Fibroblast of lung (primary cell): ENCODE data around the gene SPATA16.

Experiments used
- EZH2 ChIP-seq: IDR thresholded peaks from 2 replicates; pipeline ENCODE4 v1.5.1; 2012; ENCODE audit warnings: low read length, control low read depth, mild to moderate bottlenecking; ENCODE audit errors: missing control alignments
- TF ChIP-seq, protein P1 (sequence below), 2 donors: IDR thresholded peaks in 1 of 2; conservative IDR thresholded peaks in 1 of 2; 1 replicate in 1 of 2; 2 replicates in 1 of 2; pipeline ENCODE4 v1.5.1; 2011 to 2012; ENCODE audit warnings: low read length in 2 of 2, control low read depth in 1 of 2, inconsistent platforms in 1 of 2, low read depth in 1 of 2, mild to moderate bottlenecking in 1 of 2

DNA sequence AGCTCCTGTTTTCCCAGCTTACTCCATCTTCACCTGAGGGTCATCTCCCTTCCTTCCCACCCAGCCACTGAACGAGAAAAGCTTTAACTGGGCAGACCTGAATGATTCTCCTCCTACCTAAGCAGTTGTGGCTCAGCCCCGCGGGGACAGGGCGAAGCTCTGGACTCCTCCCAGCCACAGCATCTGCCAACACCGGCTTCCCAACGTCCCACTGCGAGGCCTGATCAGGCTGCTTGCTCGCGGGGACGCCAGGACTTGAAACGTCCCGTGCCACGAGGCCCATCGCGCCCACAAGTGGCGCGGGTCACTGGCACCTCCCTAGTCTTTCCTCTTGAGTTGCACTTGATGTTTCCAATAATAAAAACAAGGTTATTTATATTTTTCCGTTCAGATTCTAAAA lies at the start of gene SPATA16:
- no peak for TF ChIP-seq EZH2
- TF ChIP-seq, protein P1, sequence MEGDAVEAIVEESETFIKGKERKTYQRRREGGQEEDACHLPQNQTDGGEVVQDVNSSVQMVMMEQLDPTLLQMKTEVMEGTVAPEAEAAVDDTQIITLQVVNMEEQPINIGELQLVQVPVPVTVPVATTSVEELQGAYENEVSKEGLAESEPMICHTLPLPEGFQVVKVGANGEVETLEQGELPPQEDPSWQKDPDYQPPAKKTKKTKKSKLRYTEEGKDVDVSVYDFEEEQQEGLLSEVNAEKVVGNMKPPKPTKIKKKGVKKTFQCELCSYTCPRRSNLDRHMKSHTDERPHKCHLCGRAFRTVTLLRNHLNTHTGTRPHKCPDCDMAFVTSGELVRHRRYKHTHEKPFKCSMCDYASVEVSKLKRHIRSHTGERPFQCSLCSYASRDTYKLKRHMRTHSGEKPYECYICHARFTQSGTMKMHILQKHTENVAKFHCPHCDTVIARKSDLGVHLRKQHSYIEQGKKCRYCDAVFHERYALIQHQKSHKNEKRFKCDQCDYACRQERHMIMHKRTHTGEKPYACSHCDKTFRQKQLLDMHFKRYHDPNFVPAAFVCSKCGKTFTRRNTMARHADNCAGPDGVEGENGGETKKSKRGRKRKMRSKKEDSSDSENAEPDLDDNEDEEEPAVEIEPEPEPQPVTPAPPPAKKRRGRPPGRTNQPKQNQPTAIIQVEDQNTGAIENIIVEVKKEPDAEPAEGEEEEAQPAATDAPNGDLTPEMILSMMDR (conservative IDR thresholded peaks at IDR 0.05 in 1 of 2, IDR thresholded peaks at IDR 0.05 in 1 of 2; ENCODE audit: low read depth in 1 of 2, low read length in 2 of 2): no peak
